GM15510 (cell line): ENCODE results near the gene TMEM184B.

Experiments
- POLR2A ChIP-seq: IDR thresholded peaks from 3 replicates; pipeline ENCODE4 v1.6.1; 2011; ENCODE audit warnings: borderline replicate concordance; ENCODE audit not compliant: insufficient read length; ENCODE audit errors: extremely low read depth

Gene TMEM184B

DNA sequence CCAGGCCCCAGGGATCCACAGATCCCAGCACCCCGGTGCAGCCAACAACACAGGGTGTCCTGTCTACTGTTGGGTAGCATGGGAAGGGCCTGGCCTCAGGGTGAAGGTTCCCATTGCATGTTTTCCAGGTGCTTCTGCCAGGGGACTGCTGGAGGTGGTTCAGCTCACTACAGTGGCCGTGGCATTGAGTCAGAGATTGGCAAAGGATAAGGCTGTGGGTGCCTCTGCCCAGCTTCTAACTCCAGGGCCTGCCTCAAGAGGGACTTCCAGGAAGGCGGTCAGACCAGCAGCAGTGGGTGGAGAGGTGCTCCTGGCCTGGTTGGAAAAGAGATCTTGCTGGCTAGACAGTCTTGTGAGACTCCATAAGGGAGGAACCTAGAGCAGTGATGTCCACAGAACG lies 23.6 kb upstream of the TMEM184B start:
- no peak for TF ChIP-seq POLR2A

DNA sequence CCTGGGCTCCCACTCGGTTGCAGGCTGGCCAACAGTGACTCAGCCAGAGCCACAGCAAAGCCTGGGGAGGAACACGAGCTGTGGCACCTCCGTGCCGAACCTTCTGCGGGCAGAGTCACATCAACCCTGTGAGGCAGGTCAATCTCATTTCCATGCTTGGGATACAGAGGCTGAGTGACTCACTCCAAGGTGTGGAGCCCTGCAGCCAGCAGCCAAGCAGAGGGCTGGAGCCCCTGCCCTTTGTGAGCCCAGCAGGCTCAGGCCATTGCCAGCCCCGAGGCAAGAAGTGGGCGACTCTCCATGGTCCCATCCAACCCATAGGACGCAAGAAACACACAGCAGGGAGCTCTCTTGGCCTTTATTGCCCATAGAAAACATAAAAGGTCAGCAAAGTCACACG lies 23.1 kb upstream of the TMEM184B start:
- TF ChIP-seq POLR2A: no peak

DNA sequence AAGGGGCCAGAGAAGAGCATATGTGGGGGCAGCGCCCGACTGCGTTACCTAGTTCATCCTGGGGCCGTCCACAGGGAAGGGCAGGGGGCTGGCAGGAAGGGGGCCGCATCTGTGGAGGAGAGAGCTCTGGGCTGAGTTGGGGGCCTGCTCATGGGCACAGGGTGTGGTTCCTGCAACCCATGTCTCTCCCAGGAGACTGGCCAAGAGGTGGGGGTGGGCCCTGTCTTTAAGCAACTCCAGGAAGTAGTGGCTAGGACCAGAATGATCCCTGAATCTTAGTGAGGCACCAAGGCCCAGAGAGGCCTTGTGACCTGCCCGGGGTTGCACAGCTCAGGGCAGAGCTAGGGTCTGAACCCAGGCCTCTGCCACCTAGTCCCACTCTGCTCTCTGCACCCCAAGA lies 22.5 kb upstream of the TMEM184B start:
- no peak for TF ChIP-seq POLR2A

DNA sequence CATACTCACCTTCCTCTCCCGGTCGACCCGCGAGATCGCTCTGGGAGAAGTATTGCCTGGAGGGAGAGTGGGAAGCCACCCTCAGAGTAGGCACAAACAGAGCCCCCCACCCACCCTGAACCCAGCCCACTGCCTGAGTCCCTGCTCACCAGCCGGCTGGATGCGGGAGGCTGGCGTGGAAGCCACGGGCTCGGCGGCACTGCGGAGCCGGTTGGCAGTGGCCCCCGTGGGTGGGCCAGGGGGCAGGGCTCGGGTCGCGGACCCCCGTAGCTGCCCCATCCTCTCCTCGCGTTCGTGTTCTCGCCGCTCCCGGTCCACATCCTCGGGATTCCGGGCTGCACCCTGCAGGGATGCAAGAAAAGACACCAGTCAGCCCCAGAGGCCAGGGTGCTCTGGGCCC lies 21.4 kb upstream of the TMEM184B start:
- TF ChIP-seq POLR2A: no peak

DNA sequence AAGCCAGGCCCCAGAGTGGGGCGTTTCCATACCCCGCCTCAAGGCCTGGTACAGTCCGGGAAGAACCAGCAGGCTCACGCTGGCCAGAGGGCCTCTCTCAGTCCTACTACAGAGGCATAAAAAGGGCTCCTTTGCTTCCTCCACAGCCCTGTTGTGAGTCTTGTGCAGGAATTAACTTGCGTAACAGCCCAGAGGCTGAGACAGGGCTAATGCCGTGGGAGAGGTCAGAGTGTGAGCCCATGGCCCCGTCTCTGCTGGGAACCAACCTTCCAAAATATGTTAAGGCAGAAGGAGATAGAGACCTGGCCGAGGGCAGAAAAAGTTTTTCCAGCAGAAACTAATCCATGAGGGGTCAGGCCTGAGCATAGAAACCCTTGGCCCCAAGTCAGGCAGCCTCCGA lies 19.9 kb upstream of the TMEM184B start:
- no peak for TF ChIP-seq POLR2A

DNA sequence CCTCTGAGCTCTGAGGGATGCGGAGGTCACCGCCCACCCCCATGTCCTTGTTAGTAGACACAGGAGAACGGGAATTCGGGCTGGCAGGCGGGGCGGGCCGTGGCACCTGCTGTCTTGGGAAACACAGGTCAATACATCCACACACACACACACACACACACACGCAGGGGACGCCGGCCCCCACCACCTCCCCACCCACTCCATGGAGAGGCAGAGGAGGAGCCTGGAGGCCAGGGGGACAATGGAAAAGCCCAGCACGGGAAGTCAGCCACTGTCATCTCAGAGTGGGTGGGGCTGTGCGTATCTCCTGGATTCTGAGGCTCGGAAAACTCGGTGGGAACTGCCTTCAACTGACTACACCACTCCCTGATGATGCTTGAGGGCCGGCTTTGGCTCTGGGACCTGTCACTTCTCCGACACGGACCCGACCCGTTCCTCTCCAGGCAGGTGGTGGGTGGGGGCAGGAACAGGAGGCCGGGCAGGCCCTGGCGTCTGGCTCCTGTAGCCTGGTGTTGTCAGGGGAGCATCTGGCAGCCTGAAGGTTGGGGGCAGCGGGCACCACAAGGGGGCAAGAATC lies 18.5 kb upstream of the TMEM184B start:
- TF ChIP-seq POLR2A: no peak

DNA sequence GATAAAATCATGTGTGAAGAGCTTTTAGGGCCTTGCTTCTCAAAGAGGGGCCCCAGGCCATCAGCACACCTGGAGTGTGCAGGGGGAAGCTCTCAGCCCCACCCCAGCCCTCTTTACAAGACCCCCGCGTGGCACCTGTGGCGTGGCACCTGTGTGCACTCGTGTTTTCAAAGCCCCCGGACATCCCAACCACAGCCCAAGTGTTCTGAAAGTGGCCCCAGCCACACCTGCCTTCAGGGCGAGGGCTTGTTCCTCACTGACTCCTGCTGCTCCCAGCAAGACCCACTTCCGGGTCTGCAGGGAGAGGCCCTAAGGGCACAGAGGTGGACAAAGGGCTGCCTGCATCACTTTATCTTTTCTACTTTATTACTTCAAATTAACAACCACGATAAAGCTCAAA lies 17.5 kb upstream of the TMEM184B start:
- no peak for TF ChIP-seq POLR2A

DNA sequence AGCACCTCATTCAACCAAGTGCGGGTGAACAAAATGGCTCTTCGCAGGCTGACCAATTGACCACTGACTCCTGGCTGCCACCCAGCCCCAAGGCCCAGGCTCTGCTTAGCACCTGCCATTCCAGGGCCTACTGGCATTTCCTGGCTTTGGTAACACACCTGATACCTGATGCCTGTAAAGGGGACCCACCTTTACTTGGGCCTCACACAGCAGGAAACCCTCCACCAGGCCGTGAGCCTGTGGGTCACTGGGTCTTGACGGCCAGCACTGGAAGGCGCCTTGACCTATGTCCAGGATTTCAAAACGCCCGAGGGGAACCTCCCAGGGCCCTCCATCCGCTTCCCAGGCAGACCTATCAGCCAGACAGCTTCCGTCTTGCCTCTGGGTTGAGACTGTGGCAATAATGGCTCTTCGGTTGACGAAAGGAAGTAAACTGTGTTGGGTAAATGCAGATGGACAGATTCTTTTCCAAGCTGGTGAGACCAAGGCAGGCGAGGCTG lies 16.8 kb upstream of the TMEM184B start:
- TF ChIP-seq POLR2A: no peak

DNA sequence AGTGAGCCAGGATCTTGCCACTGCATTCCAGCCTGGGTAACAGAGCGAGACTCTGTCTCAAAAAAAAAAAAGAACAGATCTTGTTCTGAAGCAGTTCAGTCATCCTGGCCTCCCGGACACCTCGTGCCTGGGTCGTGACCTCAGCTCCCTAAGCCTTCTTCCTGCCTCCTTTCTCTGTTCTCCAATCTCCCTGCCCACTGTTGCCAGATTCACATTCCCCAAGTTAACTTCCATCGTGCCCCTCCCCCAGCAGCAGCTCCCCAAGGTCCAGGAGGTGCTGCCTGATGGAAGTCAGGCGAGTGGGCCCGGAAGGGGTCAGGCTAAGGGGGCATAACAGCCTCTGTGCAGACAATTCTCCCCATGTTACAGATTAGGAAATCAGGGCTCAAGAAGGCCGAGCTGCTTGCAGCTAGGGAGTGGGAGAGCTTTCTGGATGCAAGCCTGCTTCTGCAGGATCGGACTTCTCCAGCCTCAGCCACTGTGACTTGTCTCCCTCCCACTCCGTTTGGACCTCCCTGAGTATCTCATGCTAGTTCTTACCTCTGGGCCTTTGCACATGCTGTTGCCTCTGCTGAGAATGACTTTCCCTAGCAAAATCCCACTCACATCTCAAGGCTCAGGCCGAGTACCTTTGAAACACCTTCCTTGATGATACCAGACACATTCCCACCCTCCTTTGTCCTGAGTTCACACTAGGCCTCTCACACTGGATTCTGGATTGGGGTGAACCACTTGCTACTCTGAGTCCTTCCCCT lies 14.3 kb upstream of the TMEM184B start:
- TF ChIP-seq POLR2A: no peak

DNA sequence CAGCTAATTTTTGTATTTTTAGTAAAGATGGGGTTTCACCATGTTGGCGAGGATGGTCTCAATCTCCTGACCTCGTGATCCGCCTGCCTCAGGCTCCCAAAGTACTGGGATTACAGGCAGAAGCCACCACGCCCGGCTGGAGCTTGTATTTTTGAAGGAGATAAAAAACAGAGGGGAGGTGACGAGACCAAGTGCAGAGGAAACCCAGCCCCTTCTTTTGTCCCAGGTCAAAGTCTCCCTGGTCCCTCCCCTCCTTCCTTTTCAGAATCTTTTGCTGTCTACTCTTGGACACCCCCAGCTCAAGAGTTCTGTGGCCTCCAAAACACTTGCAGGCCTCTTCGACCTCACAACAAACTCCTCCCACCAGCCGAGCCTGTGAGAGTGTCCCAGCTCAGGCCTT lies 12.2 kb upstream of the TMEM184B start:
- no peak for TF ChIP-seq POLR2A

DNA sequence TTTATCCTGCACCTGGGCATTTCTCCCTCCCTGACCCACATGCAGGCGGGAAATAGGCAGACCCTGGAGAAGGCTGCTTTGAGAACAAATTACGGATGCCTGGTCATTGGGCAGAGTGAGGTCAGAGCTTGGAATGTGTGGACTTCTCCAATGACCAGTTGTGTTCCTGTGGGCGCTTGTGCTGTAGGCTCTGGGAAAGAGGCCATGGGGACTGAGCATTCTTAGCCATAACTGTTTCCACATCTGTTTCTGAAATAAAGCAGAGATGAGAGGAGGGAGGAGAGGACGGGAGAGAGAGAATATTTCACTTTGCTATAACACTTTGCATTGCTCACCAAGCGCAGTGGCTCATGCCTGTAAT lies 11.2 kb upstream of the TMEM184B start:
- no peak for TF ChIP-seq POLR2A

DNA sequence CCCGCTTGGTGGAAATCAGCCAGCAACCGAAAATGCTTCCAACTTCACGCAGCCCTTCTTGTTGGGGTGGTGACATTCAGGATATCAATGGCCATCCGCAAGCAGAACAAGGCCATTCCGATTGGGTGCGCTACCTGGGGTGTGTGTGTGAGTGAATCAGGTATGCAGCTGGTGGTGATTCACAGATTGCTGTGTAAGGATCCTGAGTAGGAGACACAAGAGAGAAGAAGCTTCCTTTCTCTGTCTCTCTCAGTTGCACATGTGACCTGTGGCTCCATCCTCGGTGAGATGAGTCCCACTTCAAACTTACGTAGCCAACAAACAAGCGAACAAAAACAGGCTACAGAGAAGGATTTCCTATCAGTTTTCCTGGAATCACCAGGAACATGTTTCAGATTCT lies 9.6 kb upstream of the TMEM184B start:
- TF ChIP-seq POLR2A: no peak

DNA sequence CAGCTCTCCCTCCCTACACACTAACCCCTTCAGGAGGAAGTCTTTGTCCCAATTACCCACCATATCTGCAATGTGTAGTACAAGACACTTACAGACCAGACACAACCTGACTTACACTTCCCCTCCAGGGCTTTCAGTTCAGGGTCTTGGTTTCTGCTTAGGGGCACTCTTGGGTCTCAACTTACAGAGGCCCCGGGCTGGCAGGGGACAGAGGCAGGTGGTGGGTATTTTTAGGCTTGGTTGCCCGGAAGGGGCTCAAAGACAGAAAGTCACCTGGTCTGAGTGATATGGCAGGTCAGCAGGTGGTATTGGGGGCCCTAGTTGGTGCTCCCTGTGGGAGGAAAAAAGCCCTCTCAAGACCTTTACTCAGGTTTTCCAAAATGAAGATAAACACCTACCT lies 3.4 kb upstream of the TMEM184B start:
- TF ChIP-seq POLR2A: no peak

DNA sequence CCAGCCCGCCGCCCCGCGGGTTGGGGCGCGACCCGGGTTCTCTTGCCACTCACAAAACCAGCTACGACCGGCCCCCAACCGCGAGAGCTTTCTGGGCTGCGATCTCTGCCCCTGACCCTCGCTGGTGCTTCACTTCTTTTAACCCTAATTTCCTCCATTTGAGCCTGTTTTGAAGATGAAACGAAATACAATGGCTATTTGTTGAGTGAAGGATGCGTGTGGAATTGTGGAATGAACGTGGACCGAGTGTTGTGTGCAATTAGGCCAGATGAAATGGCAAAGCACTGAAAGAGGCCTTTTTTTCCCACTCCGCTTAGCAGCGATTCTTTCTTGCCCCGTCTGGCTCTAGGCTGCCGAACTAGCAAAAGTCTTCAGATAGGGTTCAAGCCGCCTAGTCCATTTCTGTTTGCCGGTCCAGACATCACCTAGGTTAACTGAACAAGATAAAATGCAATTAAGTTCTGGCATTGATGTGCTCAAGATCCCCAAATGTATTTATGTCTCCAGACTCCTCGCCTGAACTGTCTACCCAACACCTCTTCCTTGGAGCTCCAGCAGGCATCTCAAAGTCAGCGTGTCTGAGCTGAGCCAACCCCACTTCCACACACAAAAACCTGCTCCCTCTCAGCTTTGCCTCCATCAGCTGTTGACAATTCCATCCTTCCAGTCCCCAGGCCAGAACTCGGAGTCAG lies 471 bp upstream of the TMEM184B start:
- no peak for TF ChIP-seq POLR2A

DNA sequence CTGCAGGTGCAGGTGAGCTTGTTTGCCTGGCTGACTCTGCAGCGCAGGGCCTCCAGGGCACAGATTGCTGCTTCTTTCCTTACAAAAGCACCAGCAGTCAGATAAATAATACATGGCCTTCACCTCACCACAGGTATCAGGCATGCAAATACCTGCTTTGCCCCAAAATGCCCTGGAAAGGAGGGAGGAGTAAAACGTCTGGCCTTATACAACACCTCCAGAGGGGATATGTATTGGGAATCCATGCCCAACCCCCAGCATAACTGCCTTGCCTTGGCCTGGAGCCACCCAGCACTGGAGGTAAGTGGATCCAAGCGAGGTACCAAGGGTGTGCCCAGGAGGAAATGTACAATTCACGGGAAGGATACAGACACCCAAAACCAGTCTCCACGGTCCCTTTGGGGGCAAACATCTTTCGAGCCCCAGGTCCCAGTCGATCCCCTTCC lies 860 bp downstream of the TMEM184B start:
- TF ChIP-seq POLR2A: no peak

DNA sequence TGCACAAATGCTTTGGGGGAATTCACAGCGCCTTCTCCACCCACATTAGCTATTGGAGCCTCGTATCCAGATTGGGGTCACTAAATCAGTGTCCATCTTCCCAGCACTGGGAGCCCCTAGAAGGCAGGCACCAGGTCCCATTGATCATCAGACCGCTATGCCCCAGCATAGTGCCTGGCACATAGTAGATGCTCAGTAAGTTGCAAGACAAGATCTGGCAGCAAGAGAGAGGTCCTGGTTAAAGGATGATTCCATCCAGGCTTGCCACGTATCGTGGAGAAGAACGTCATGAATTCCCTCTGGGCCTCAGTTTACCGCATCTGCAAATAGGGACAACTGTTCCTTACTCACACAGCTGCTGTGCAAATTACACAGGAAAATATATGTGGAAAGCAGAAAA lies 1.7 kb downstream of the TMEM184B start:
- TF ChIP-seq POLR2A: no peak
